HG02981 (cell line): ENCODE measurements around the gene MYO5A.
"Not testable (repeated sequence)": the region's sequence is repeated elsewhere in the genome, so short reads cannot be mapped to it uniquely, and the experiment has no call there.

Experiments
- ATAC-seq: cut with Tn5 transposase; IDR thresholded peaks from one replicate; pipeline ENCODE4 v1.9.1; 2021; ENCODE audit warnings: mild to moderate bottlenecking, moderate library complexity; ENCODE audit not compliant: unreplicated experiment

Gene MYO5A

DNA sequence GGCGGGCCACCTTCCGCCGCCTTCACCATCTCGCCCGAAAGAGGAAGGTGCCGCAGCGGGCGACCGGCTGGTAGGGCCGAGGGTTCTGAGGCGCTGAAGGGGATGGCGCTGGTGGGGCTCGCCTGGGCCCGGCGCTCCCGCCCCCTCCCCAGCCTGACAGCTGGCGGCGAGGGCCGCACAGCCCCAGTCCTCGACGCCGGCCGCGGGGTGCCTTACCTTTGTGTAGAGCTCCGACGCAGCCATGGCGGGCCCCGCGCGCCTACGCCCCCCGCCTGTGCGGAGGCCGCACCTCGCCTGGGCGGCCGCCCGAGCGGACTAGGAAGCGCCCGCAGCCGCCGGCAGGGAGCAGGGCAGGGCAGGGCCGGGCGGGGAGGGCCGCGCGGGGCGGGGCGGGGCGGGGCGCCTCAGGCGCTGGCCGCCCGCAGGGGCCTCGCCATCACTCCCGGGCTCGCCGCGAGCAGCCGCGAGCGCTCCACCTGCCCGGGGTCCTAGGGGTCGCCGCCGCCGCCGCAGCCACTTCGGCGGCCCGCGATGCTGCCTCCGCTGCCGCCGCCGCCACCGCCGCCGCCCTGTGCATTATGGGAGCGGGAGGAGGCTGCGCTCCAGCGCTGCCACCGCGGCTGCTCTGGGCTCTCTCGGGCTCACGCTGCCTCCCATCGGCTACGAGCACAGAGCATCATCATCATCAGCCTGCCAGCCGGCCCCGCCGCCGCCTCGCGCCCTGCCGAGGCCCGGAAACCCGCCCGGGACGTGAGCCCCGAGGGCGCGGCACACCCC lies at the start of gene MYO5A:
Gene MYO5A (minus strand): TSS at position 317 of the 777 bp plus-strand sequence. CDS start 74 bp downstream, at position 243.
- ATAC-seq: peak; percentile 77

DNA sequence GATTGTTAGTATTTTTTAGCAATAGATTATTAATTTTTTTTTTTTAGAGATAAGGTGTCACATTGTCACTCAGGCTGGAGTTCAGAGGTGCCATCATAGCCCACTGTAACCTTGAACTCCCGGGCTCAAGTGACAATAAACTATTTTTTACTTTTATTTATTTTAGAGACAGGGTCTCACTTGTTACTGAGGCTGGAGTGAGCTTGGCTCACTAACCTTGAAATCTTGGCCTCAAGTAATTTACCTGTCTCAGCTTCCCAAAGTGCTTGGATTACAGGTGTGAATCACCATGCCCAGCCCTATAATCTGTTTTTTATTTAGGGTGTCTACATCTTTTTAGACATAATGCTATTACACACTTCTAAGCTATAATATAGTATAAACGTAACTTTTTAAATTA lies 48.0 kb upstream of the MYO5A start:
- ATAC-seq: no peak

DNA sequence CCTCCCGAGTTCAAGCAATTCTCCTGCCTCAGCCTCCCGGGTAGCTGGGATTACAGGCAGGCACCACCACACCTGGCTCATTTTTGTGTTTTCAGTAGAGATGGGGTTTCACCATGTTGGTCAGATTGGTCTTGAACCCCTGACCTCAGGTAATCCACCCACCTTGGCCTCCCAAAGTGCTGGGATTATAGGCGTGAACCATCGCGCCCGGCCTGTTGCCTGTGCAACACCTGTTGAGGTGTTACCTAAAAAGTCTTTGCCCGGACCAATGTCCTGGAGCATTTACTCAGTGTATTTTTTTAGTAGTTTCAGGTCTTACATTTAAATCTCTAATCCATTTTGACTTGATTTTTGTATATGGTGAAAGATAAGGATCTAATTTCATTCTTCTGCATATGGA lies 46.9 kb upstream of the MYO5A start:
- ATAC-seq: not testable (repeated sequence)

DNA sequence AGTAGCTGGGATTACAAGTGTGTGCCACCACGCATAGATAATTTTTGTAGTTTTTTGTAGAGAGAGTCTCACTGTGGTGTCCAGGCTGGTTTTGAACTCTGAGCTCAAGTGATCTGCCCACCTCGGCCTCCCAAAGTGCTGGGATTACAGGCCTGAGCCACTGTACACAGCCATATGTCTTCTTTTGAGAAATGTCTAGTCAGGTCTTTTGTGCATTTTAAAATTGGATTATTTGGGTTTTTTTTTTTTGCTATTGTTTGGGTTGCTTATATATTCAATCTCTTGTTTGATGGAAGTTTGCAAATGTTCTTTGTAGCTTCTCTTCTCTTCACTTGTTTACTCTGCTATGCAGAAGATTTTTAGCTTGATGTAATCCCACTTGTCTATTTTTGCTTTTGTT lies 46.4 kb upstream of the MYO5A start:
- ATAC-seq: no peak

DNA sequence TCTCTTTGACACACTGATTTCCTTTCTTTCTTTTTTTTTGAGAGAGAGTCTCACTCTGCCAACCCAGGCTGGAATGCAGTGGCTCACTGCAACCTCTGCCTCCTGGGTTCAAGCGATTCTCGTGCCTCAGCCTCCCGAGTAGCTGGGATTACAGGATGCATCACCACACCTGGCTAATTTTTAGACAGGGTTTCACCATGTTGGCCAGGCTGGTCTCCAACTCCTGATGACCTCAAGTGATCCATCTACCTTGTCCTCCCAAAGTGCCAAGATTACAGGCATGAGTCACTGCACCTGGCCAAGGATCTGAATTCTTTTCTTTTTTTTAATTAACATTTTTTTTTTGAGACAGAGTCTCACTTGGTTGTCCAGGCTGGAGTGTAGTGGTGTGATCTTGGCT lies 45.9 kb upstream of the MYO5A start:
- not testable (repeated sequence) for ATAC-seq

DNA sequence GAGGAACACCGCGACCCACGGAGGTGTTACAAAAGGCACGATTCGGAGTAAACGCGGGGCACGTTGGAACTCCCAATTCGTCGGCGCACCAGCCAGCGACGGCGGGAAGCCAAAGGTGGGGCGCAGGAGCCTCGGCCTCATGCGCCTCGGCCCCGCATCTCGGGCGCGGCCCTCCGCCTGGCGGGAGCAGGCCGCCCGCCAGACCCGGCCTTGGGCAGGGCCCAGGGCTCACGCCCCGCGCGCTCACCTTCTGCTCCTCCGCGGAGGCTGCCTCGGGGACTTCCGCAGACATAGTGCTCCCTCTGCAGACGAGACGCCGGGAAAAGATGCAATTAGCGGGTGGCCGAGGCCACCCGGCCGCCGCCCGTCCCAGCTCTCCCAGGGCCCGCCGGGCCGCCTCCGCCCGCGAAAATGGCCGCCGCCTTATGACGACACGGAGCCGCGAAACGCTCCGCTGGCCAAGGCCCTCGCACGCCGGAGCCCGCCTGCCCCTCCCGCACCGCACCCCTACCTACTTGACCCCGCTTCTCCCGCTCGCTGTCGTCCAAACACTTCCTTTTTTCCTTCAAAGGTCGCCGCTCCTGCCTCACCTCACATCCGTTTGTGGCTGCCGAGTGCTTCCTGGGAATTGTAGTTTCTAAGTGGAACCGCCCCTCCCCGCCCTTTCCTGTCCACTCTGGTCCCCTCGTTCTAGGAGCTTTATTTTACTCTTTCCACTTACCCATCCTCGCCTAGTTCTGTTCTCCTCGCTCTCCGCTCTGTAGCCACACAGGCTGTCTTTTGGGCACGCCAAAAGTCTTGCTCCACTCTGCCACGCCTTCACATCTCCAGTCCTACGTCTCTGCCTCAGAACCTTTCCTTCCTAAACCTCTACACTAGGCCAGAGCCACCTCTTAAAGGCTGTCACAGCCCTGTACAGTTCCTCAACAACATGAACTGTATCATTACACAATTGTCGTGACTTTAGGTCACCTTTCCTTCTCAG lies 40.2 kb upstream of the MYO5A start, which contains the start of gene ARPP19:
Gene ARPP19 (minus strand): TSS at position 430 of the 985 bp plus-strand sequence. CDS start 138 bp downstream, at position 292.
- peak; percentile 66 for ATAC-seq

DNA sequence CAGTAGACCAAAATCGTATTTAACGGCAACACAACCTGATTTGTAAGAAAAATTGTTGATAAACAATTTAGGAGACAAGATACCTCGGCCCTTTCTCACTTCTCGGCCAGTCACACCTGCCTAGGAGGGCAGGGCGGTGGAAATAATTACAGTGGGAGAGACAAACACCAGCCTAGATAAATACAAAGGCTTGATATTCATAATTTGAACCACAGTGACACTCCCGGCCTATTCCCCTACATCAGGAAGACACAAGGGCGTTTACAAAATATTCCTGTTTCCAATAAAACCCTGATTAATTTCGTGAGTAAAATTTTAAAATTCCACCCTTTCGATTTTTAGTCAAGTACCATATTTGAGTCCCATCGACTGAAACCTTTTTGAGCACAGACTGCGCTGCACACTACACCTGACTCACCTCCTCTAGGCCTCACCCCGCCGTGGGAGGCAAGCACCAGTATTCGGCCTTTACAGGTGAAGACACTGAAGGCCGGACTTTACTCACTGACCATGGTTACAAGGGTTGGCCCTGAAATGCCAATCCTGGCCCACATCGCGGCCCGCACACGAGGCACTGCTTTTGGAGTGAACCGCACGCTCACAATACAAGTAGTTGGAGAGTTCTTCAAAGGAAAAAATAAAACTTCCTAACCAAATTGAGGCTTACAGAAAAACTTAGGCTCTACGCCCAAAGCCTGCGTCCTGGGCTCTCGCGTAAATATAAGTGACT lies 39.4 kb upstream of the MYO5A start:
- no peak for ATAC-seq

DNA sequence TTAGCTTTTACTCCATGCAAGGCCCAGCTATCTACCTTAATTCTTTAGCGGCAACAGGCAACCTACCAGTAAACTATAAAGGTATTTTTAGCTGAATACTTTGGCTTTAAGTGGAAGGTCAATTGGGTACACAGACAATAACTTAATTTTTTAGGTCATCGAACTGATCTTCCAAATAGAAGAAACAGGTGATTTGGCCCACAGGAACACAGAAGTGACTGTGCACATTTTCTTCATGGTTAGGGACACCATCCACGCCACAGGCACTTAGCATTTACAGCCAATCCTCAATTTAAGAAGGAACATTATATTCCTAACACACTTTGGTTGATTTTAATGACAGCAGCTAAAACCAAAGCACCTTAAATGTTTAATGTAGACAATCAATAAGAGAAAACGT lies 38.2 kb upstream of the MYO5A start:
- ATAC-seq: no peak

DNA sequence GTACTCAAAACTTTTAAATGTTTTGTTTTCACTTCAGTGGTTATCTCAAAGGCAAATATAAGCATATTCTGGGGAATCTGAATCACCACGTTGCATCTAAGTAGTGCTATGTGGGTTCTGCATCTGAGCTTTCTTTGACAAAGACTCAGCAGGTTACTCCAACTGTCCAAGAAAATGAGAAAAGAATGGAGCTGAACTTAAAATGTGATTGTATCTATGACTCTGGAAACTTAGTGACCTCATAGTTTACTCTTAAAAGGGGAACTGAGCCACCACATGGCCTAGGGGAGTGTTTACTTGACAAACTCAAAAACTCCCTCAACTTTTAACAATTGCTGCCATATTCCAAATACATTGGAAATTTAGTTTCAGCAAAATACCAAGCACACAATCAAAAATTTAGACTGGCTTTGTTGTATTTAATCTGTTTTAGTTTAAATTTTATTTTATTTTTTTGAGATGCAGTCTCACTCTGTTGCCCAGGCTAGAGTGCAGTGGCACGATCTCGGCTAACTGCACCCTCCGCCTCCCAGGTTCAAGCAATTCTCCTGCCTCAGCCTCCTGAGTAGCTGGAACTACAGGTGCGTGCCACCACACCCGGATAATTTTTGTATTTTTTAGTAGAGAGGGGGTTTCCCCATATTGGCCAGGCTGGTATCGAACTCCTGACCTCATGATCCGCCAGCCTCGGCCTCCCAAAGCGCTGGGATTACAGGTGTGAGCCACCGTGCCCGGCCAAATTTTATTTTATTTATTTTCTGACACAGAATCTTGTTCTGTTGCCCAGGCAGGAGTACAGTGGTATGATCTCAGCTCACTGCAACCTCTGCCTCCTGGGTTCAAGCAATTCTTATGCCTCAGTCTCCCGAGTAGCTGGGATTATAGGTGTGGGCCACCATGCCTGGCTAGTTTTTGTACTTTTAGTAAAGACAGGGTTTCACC lies 37.0 kb upstream of the MYO5A start:
- peak; percentile 44 for ATAC-seq

DNA sequence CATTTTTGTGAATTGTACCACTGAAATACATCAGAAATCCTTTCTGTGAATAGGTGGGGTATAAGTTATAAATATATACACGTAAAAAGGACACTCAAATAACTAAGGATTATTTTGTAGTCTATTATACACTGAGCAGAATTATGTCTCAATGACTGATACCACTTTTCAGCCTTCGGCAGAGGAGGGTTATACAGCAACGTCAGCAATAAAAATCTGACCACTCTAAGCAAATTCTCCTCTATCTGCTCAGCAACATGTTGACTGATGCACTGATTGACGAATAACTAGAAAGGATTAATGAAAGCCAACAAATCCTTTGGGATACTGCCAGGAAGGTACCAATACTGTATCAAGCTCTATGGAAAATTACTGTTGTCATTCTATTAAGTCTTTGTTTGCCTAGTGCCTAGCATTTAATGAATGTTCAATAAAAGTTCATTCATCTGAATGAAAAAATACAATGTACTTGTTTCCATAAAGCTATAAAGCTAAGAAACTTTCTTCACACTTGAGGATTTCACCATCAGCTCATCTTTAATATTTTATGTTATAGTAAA lies 34.9 kb upstream of the MYO5A start:
- ATAC-seq: no peak

DNA sequence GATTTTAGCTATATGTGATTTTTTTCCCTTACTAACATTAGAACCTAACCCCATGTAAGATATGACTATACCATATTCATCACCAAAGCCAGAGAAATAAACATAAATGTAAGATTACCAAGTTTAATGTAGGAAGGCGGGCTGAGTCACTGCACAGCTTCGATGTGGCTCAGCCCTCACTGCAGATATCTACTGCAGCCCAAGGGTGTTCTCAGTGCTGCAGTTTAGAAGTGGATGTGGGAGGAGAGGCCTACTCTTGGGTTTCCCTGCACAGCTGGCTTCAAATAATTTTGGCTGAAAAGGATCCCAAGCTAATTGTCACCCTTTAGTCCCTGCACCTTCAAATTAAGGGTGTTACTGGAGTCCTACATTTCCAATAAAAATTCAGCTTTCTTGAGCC lies 30.9 kb upstream of the MYO5A start:
- no peak for ATAC-seq

DNA sequence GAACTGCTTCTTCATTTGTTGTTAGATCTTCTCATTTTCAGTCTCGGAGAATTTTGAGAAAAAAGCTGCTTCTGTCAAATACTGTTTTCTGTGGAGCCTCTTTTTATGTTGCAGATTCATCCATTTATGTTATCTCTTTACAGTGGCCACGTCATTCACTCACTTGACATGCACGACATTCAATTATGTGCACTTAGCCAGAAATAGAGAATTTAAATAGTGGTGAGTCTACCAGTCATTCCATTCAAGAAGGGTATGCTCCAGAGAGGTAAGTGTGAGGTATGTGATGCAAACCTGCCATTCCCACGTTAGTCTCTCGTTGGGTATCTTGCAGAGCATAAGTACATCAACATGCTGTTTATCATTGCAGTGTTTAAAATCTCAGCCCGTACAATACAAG lies 30.3 kb upstream of the MYO5A start:
- ATAC-seq: no peak

DNA sequence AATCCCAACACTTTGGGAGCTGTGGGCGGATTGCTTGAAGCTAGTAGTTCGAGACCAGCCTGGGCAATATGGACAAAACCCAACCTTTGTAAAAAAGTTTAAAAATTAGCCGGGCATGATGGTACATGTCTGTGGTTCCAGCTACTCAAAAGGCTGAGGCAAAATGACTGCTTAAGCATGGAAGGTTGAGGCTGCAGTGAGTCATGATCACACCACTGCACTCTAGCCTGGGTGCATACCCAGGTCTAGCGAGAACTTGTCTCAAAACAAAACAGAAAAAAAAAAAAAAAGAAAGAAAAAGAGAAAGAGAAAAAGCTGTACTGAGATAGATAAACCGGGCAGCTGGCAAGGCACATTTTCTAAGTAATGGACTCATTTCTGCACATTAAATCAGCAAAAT lies 29.5 kb upstream of the MYO5A start:
- ATAC-seq: peak; percentile 75

DNA sequence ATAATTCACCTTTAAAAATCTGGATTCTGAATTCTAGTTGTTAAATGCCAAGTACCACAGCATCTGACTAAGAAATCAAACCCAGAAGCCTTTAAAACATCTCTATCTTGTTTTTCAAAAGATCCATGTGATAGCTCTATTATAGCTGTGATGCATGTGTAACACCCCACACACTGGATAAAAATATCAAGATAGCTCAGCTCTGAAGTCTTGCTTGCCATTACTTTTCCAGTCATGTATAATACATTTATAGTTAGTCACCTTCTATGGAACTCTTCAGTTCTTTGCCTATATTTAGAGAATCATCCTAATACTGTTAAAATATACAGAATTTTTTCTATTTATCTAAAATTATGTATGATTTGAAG lies 28.6 kb upstream of the MYO5A start:
- no peak for ATAC-seq

DNA sequence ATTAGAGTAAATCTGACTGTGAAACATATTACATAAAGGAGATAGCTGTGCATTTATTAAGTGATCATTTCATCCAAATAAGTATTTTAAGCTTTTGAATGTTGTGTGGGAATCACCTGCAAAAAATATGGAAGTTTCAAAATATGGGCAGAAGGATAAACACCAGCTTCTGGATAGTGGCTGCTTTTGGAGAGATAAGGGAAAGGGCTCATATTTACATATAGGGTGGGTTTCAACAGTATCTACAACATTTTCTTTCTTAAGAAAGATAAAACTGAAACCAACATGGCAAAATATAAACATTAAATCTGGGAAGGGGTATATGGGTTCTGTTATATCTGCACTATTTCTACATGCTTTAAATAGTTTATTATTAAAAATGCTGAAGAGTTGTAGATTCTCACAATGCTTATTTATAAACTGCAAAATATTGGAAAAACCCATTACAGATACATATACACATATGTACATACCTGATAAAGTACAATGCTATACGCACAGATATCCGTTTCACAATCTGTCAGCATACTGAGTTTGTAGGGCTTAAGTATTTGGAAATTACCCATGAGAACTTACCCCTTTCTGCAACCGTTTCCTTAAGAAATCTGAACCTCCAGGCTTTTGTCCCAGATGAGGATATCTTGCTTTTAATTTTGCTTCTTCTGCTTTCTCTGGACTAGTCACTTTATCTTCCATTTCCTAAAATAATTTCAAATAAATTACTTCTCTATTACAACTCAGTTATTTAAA lies 28.0 kb upstream of the MYO5A start:
- no peak for ATAC-seq

DNA sequence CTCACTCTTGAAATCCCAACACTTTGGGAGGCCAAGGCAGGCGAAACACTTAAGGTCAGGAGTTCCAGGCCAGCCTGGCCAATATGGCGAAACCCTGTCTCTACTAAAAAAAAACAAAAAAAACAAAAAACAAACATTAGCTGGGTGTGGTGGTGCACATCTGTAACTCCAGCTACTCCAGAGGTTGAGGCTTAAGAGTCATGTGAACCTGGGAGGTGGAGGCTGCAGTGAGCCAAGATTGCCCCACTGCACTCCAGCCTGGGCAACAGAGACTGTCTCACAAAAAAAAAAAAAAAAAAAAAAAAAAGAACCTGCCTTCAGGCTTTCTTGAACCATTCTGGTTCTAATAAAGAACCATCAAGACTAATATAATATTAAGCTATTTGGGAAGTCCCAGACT lies 23.6 kb upstream of the MYO5A start:
- ATAC-seq: no peak

DNA sequence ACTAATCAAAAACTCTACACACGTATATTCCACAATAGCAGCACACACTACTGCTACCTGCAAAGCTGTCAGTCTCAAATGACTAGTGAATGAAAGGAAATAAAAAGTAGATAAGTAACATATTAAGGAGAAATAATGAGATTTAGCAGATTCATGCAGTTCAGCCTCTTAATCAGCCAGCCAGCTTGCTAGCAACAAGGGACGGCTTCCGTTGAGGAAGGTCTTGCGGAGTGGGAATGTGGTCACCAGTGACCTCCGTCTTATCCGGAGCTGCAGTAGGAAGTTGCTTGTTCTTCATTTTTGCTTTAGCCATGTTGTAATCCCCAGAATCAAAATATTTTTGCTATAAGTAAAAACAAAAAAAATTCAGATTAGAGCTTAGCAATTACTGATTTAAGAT lies 23.1 kb upstream of the MYO5A start:
- ATAC-seq: no peak

DNA sequence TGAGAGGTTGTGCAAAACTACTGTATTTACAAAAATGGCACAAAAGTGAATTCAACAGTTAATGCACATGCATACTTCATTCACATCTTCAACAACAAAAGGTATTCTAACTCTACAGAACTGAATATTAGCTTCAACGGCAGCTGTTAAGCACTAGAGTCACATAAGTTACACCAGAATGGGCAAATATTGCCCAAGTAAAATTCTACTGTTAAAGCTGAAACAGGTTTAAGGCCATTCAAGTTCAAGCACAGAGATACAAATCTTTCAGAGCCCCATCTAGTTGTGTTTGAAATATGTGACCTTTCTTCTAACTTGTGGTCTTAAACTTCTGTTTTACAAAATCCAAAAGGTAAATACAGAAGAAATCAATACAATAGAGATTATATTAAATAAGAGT lies 22.5 kb upstream of the MYO5A start:
- ATAC-seq: not testable (repeated sequence)
